Panc1 (cell line): ENCODE results near the gene FFAR3.

Experiments
- CTCF ChIP-seq: fragments of 450-650 bp; IDR thresholded peaks from 2 replicates; pipeline ENCODE4 v1.5.1; 2017; ENCODE audit warnings: mild to moderate bottlenecking
- POLR2AphosphoS5 ChIP-seq: IDR thresholded peaks from 2 replicates; pipeline ENCODE4 v1.6.1; 2012; ENCODE audit warnings: mild to moderate bottlenecking, low read depth, low read length, moderate library complexity
- SIN3A ChIP-seq: IDR thresholded peaks from 2 replicates; pipeline ENCODE4 v1.6.1; 2012; ENCODE audit warnings: low read depth, mild to moderate bottlenecking, low read length, moderate library complexity, borderline replicate concordance; ENCODE audit not compliant: insufficient read depth

GRCh38 chr19:35345671-35346111 lies 12.6 kb upstream of the FFAR3 start:
- TF ChIP-seq SIN3A (no peak), CTCF (no peak), POLR2AphosphoS5 (no peak)
